Calu3 (cell line): ENCODE data around the gene ITK. TPM values are rescaled to one million over a fixed set of nuclear protein-coding genes. Genes with fewer than 3 reads are reported as not detected.

Experiments
- BruUV-seq: library from RNA; stranded (reverse); fragments of 400-500 nt; replicated peaks from 2 replicates; lab custom pipeline; 2021; lab: Mats Ljungman, UMichigan
- CTCF ChIA-PET: fragments of 300-600 bp; sonication (Branson Sonifier 250); formaldehyde crosslinking; loops from one replicate; lab custom pipeline; 2022; ENCODE audit warnings: antibody characterized with exemption; lab: Charles Lee
- DNase-seq: peaks from one replicate; pipeline ENCODE4 v3.0.0; 2022
- H3K27ac Mint-ChIP-seq: one replicate; pipeline ENCODE4 v1.8.0; 2022; ENCODE audit warnings: mixed read lengths; ENCODE audit not compliant: unreplicated experiment
- H3K27me3 Mint-ChIP-seq: one replicate; pipeline ENCODE4 v1.8.0; 2022; ENCODE audit warnings: mixed read lengths; ENCODE audit not compliant: unreplicated experiment
- H3K36me3 Mint-ChIP-seq: one replicate; pipeline ENCODE4 v1.8.0; 2022; ENCODE audit warnings: mild to moderate bottlenecking, moderate library complexity, mixed read lengths; ENCODE audit not compliant: insufficient read depth, unreplicated experiment
- H3K4me1 Mint-ChIP-seq: one replicate; pipeline ENCODE4 v1.8.0; 2022; ENCODE audit warnings: mild to moderate bottlenecking, low read depth, mixed read lengths; ENCODE audit not compliant: unreplicated experiment
- H3K4me3 Mint-ChIP-seq: one replicate; pipeline ENCODE4 v1.8.0; 2022; ENCODE audit warnings: mild to moderate bottlenecking, low read depth, moderate library complexity, mixed read lengths; ENCODE audit not compliant: unreplicated experiment
- H3K9me3 Mint-ChIP-seq: one replicate; pipeline ENCODE4 v1.8.0; 2022; ENCODE audit warnings: low read depth, mixed read lengths; ENCODE audit not compliant: unreplicated experiment
- intact Hi-C: fragments of 100-400 bp; cut with micrococcal nuclease; formaldehyde crosslinking; loops from one replicate; pipeline ENCODE4 v1.10.0; 2022; ENCODE audit not compliant: unreplicated experiment
- total RNA-seq: library from RNA; stranded (reverse); gene quantifications from 2 replicates; pipeline ENCODE4 v1.2.3, GENCODE V29; 2022
- TF ChIP-seq, protein P1 (sequence below): fragments of 200-600 bp; IDR thresholded peaks from one replicate; pipeline ENCODE4 v1.8.0; 2022; ENCODE audit warnings: antibody characterized with exemption; ENCODE audit not compliant: unreplicated experiment

Gene ITK
- total RNA-seq, 1 experiment from 2014 or later, result not detected

DNA sequence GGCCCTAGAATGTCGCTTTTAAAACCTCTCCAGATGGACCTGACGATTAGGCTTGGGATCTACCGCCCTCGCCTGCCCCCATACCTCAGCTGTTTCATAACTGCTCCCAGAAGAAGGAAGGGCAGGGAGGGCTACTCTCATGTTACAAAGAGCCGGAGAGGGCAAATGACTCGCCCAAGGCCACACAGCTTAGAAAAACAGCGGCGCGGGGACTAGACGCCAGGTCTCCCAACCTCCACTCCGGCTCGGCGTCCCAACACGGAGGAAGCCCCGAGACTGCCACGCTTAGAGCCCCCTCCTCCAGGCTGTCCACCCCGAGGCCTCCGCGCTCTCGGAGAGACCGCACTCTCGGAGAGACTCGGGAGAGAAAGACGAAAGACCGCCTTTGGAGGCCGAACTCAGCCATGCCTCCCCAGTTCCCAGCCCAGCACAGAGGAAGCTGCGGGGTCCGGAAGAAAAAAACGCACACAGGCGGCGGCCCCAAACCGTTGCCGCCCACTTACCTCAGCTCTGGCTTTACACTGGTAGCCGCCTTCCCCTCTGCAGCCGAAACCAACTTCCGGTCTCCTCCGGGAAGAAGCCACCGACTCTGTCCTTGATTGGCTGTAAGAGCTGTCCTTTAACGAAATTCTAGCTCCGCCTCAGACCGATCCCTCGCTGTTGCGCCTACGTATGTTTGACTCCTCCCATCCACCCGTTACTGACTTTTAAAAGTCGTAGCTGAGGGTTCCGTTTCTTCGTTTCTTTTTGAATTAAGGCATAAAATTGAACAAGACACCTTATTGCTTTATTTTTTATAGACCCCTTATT lies 38.1 kb upstream of the ITK start, which contains the start of gene MED7:
TSS of gene MED7 (minus strand) at position 549 of the 810 bp plus-strand sequence. CDS start 3,434 bp downstream, outside the sequence.
- H3K27me3 Mint-ChIP-seq, result no peaks in the 10 kb centered on the region
- DNase-seq, result peak; percentile 95
- no peaks in the 10 kb centered on the region for H3K9me3 Mint-ChIP-seq
- H3K27ac Mint-ChIP-seq, result peak within 1 kb of the TSS; percentile 96
- H3K36me3 Mint-ChIP-seq, result peaks cover 40% of the 10 kb centered on the region
- CTCF ChIA-PET, result interaction anchor here (0.5 to 2.3 kb wide), 8 partner anchors 9 to 331 kb away, joined by 3 to 11 read pairs (median 4); no protein-coding TSS in a partner anchor
- peaks cover 12% of the 10 kb centered on the region for H3K4me1 Mint-ChIP-seq
- no TSS peak for BruUV-seq
- peak within 1 kb of the TSS; percentile 92 for H3K4me3 Mint-ChIP-seq
- TF ChIP-seq, protein P1, sequence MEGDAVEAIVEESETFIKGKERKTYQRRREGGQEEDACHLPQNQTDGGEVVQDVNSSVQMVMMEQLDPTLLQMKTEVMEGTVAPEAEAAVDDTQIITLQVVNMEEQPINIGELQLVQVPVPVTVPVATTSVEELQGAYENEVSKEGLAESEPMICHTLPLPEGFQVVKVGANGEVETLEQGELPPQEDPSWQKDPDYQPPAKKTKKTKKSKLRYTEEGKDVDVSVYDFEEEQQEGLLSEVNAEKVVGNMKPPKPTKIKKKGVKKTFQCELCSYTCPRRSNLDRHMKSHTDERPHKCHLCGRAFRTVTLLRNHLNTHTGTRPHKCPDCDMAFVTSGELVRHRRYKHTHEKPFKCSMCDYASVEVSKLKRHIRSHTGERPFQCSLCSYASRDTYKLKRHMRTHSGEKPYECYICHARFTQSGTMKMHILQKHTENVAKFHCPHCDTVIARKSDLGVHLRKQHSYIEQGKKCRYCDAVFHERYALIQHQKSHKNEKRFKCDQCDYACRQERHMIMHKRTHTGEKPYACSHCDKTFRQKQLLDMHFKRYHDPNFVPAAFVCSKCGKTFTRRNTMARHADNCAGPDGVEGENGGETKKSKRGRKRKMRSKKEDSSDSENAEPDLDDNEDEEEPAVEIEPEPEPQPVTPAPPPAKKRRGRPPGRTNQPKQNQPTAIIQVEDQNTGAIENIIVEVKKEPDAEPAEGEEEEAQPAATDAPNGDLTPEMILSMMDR, result no peak
- intact Hi-C loops, result loop anchor here (5.0 kb wide), 1 partner anchor 125 kb away; the partner anchor contains the start of gene CYFIP2

DNA sequence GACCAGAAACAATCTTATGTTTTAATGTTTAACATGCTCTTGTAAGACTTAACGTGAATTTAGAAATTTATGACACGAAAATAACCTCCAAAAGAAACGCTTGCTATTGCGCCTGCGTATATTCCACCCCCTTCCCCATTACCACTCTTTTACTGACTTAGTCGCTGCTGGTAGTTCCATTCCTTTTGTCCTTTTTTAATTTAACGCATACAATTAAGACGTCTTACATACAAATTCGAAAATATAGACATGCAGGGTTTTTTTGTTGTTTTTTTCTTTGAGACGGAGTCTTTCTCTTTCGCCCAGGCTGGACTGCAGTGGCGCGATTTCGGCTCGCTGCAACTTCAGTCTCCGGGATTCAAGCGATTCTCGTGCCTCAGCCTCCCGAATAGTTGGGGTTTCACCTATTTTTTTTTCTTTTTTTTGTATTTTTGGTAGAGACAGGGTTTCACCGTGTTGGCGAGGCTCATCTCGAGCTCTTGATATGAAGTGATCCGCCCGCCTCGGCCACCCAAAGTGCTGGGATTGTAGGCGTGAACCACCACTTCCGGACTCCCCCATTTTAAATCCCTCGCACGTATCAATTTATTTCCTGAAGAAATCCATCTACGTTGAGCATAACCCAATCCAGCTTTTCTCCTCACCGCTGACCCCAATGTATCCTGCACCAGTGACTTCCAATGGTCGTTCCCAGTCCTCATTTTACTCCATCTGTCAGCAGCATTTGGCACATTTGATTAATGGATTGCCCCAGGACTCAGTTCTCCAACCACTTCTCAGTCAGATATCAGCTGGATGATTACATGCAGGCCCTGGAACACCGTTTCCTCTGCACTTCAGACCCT lies 37.3 kb upstream of the ITK start:
- H3K27me3 Mint-ChIP-seq, result no peaks in the 10 kb centered on the region
- H3K4me1 Mint-ChIP-seq, result peaks cover 12% of the 10 kb centered on the region
- H3K4me3 Mint-ChIP-seq, result peak overlapping the region; percentile 92
- TF ChIP-seq, protein P1, result no peak
- peak; percentile 32 for DNase-seq
- CTCF ChIA-PET, result interaction anchor here (0.5 to 2.3 kb wide), 6 partner anchors 10 to 331 kb away, joined by 3 to 11 read pairs (median 4); no protein-coding TSS in a partner anchor
- peaks cover 40% of the 10 kb centered on the region for H3K36me3 Mint-ChIP-seq
- no peaks in the 10 kb centered on the region for H3K9me3 Mint-ChIP-seq
- peak overlapping the region; percentile 96 for H3K27ac Mint-ChIP-seq
- intact Hi-C loops, result loop anchor here (5.0 kb wide), 1 partner anchor 124 kb away; the partner anchor contains the start of gene CYFIP2
- TSS peak; percentile 99 for BruUV-seq

DNA sequence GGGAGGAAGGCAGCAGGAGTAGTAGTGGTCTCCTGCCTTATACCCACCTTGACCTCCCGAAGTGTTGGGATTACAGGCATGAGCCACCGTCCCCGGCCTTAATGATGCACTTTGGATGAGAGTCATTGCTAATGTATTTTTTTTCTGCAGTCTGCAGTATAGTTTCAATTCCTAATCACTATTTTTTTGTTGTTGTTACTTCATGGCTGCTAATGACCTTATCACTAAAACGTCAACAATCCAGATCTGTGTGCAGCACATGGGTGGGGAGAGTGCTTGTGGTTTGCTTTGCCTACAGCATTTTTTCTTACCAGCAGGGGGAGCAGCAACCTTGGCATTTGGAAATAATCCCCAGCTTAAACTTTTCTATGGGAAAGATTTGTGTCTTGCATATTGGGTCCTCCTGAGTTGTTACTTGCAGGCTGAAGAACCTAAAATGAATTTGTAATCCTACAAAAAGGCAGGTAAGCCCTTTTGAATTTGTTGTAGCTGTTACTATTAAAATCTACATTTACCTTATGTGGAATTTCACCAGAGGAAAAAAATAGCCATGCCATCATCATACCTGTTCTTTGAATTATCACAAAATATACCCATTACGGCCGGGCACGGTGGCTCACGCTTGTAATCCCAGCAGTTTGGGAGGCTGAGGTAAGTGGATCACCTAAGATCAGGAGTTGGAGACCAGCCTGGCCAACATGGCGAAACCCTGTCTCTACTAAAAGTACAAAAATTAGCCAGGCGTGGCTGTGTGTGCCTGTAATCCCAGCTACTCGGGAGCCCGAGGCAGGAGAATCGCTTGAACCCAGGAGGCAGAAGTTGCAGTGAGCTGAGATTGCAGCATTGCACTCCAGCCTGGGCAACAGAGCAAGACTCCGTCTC lies 31.7 kb upstream of the ITK start:
- Mint-ChIP-seq H3K27ac (peak overlapping the region; percentile 50), H3K27me3 (no peaks in the 10 kb centered on the region), H3K36me3 (peaks cover 4% of the 10 kb centered on the region), H3K4me3 (no peak overlapping the region), H3K4me1 (peaks cover 10% of the 10 kb centered on the region), H3K9me3 (no peaks in the 10 kb centered on the region)
- no TSS peak for BruUV-seq
- CTCF ChIA-PET, result interaction anchor here (0.5 to 1.5 kb wide), 7 partner anchors 17 to 589 kb away, joined by 3 to 7 read pairs (median 3); partner anchors contain the start of gene GARIN3
- TF ChIP-seq, protein P1, result peak; percentile 88
- intact Hi-C loops, result loop anchor here (1.0 to 2.0 kb wide), 4 partner anchors 104 to 594 kb away; partner anchors contain the start of gene LSM11
- DNase-seq, result peak; percentile 86
